Lung (tissue), 12 donors: ENCODE measurements around the gene SUV39H1. TPM values are rescaled to one million over a fixed set of nuclear protein-coding genes. Genes with fewer than 3 reads are reported as not detected.
"Not testable (repeated sequence)": the region's sequence is repeated elsewhere in the genome, so short reads cannot be mapped to it uniquely, and the experiment has no call there.

Experiments
- ATAC-seq: fragments of 200-7000 bp; cut with Tn5 transposase; one replicate; pipeline ENCODE4 v1.9.1; 2020; ENCODE audit warnings: moderate number of reproducible peaks; ENCODE audit not compliant: insufficient read depth, low FRiP score
- DNase-seq, 3 donors: peaks; one replicate each; pipeline ENCODE4 v3.0.0-alpha.2; 2013 to 2017
- H3K27ac ChIP-seq, 2 donors: one replicate each; pipeline ENCODE4 v1.5.1; 2013; ENCODE audit warnings: mild to moderate bottlenecking in 2 of 2, moderate library complexity in 2 of 2, control low read depth in 1 of 2, inconsistent platforms in 1 of 2, low read depth in 1 of 2, low read length in 1 of 2
- H3K27me3 ChIP-seq, 3 donors: one replicate each; pipeline ENCODE4 v1.5.1; 2013; ENCODE audit warnings: low read length in 2 of 3; ENCODE audit not compliant: control insufficient read depth in 3 of 3, insufficient read depth in 3 of 3
- H3K36me3 ChIP-seq, 4 donors: one replicate each; pipeline ENCODE4 v1.5.1; 2013; ENCODE audit warnings: low read length in 4 of 4, mild to moderate bottlenecking in 1 of 4, moderate library complexity in 1 of 4; ENCODE audit not compliant: control insufficient read depth in 4 of 4, insufficient read depth in 4 of 4
- H3K4me1 ChIP-seq, 5 donors: one replicate each; pipeline ENCODE4 v1.5.1; 2013; ENCODE audit warnings: low read length in 5 of 5, mild to moderate bottlenecking in 2 of 5, moderate library complexity in 1 of 5; ENCODE audit not compliant: control insufficient read depth in 5 of 5, insufficient read depth in 5 of 5
- H3K4me3 ChIP-seq: one replicate; pipeline ENCODE4 v1.5.1; 2013; ENCODE audit warnings: mild to moderate bottlenecking, control low read depth, moderate library complexity
- H3K9ac ChIP-seq, 2 donors: one replicate each; pipeline ENCODE4 v1.5.1; 2013; ENCODE audit warnings: low read length in 2 of 2, control low read depth in 1 of 2; ENCODE audit not compliant: insufficient read depth in 1 of 2
- H3K9me3 ChIP-seq, 4 donors: one replicate each; pipeline ENCODE4 v1.5.1; 2013; ENCODE audit warnings: low read length in 3 of 4, mild to moderate bottlenecking in 1 of 4, moderate library complexity in 1 of 4; ENCODE audit not compliant: control insufficient read depth in 4 of 4, insufficient read depth in 3 of 4
- WGBS, 2 donors: extraction: QIAGEN DNeasy Blood & Tissue Kit; methylation state at CpG; one replicate each; pipeline ENCODE4 v1.1.7; 2013; 5-methylcytosine and 5-hydroxymethylcytosine counted together
- polyA plus RNA-seq, 2 donors: library from polyadenylated mRNA; stranded (reverse); fragments of 200-250 nt; gene quantifications; one replicate each; pipeline ENCODE4 v1.2.1, GENCODE V29; 2013
- total RNA-seq, 2 donors: library from RNA; depleted of rRNA in 1 of 2; stranded (reverse); fragments of >200 nt in 1 of 2; gene quantifications; one replicate each; pipeline ENCODE4 v1.2.1, GENCODE V29; 2014 to 2021
- TF ChIP-seq, protein P1 (sequence below): IDR thresholded peaks from 2 replicates; pipeline ENCODE4 v1.5.1; 2012; ENCODE audit warnings: mild to moderate bottlenecking; ENCODE audit errors: control extremely low read depth, extremely low read depth
- donor health status: control.
- donor health status: control.
- donor health status: Bipolar disorder and iron deficiency.
- donor health status: healthy.
- donor health status: DM: yes; HTN: yes; CAD: no.

The SUV39H1 gene
- total and polyA plus RNA-seq, 4 donors: 2.4 to 6.8 (median 4.1) TPM

DNA sequence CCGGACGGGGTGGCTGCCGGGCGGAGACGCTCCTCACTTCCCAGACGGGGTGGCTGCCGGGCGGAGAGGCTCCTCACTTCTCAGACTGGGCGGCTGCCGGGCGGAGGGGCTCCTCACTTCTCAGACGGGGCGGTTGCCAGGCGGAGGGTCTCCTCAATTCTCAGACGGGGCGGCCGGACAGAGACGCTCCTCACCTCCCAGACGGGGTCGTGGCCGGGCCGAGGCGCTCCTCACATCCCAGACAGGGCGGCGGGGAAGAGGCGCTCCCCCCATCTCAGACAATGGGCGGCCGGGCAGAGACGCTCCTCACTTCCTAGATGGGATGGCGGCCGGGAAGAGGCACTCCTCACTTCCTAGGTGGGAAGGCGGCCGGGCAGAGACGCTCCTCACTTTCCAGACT, 36.8 kb upstream of the SUV39H1 start:
- not testable (repeated sequence) for H3K4me1 ChIP-seq, H3K27me3 ChIP-seq, H3K27ac ChIP-seq, H3K9ac ChIP-seq, DNase-seq, H3K36me3 ChIP-seq, H3K4me3 ChIP-seq, H3K9me3 ChIP-seq, ATAC-seq
- 91 to 95% methylated on average over 20 to 34 of the region's 34 CpGs for WGBS, 2 donors

- H3K36me3 ChIP-seq: no peaks in the 10 kb centered on the region
- no peak overlapping the region for H3K27ac ChIP-seq
- H3K4me1 ChIP-seq: no peaks in the 10 kb centered on the region
- TF ChIP-seq, protein P1, sequence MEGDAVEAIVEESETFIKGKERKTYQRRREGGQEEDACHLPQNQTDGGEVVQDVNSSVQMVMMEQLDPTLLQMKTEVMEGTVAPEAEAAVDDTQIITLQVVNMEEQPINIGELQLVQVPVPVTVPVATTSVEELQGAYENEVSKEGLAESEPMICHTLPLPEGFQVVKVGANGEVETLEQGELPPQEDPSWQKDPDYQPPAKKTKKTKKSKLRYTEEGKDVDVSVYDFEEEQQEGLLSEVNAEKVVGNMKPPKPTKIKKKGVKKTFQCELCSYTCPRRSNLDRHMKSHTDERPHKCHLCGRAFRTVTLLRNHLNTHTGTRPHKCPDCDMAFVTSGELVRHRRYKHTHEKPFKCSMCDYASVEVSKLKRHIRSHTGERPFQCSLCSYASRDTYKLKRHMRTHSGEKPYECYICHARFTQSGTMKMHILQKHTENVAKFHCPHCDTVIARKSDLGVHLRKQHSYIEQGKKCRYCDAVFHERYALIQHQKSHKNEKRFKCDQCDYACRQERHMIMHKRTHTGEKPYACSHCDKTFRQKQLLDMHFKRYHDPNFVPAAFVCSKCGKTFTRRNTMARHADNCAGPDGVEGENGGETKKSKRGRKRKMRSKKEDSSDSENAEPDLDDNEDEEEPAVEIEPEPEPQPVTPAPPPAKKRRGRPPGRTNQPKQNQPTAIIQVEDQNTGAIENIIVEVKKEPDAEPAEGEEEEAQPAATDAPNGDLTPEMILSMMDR: no peak
- WGBS, 2 donors: 63 to 100% methylated on average over 1 of the region's 1 CpG
- H3K27me3 ChIP-seq: no peaks in the 10 kb centered on the region
- no peak for DNase-seq
- H3K9me3 ChIP-seq: peaks cover 0 to 5% (median 0%) of the 10 kb centered on the region in 4 donors
- no peak for ATAC-seq
- no peak overlapping the region for H3K9ac ChIP-seq
- H3K4me3 ChIP-seq: no peak overlapping the region
Observed at GRCh38 chrX:48663241-48663640, 33.3 kb upstream of the SUV39H1 start.

- WGBS, 2 donors: 83 to 95% methylated on average over 1 of the region's 1 CpG
- ATAC-seq: no peak
- Histone ChIP-seq H3K9me3 (peaks cover 0 to 5% (median 0%) of the 10 kb centered on the region in 4 donors), H3K4me3 (no peak overlapping the region), H3K4me1 (no peaks in the 10 kb centered on the region), H3K27ac (no peak overlapping the region), H3K9ac (no peak overlapping the region), H3K27me3 (no peaks in the 10 kb centered on the region), H3K36me3 (no peaks in the 10 kb centered on the region)
- DNase-seq: no peak
- TF ChIP-seq, protein P1: no peak
Observed at GRCh38 chrX:48664156-48664555, 32.4 kb upstream of the SUV39H1 start.

- H3K36me3 ChIP-seq: no peaks in the 10 kb centered on the region
- no peak overlapping the region for H3K9ac ChIP-seq
- 80 to 87% methylated on average over 2 of the region's 2 CpGs for WGBS, 2 donors
- H3K4me3 ChIP-seq: no peak overlapping the region
- no peak for DNase-seq
- no peak overlapping the region for H3K27ac ChIP-seq
- TF ChIP-seq, protein P1: no peak
- peaks cover 0 to 3% (median 0%) of the 10 kb centered on the region in 4 donors for H3K9me3 ChIP-seq
- no peaks in the 10 kb centered on the region for H3K27me3 ChIP-seq
- H3K4me1 ChIP-seq: no peaks in the 10 kb centered on the region
- no peak for ATAC-seq
Observed at GRCh38 chrX:48665991-48666390, 30.5 kb upstream of the SUV39H1 start.
